CD4-positive, alpha-beta T cell (primary cell): ENCODE results near the gene MIA2. TPM values are rescaled to one million over a fixed set of nuclear protein-coding genes. Genes with fewer than 3 reads are reported as not detected.
"Not testable (repeated sequence)": the region's sequence is repeated elsewhere in the genome, so short reads cannot be mapped to it uniquely, and the experiment has no call there.

Experiments used
- ATAC-seq: fragments of 200-7000 bp; cut with Tn5 transposase; one replicate; pipeline ENCODE4 v1.10.0; 2022; ENCODE audit warnings: mild to moderate bottlenecking; ENCODE audit not compliant: poor library complexity
- CTCF ChIA-PET: fragments of 350-600 bp; sonication (Branson Sonifier 250); formaldehyde crosslinking; loops from one replicate; lab custom pipeline; 2021; ENCODE audit warnings: antibody characterized with exemption, inconsistent platforms; lab: Charles Lee
- POLR2A ChIA-PET: fragments of 350-600 bp; sonication (Branson Sonifier 250); formaldehyde crosslinking; loops from one replicate; lab custom pipeline; 2021; ENCODE audit warnings: antibody characterized with exemption, inconsistent platforms; lab: Charles Lee
- DNase-seq, 14 experiments: peaks; one replicate each; pipeline ENCODE4 v3.0.0-alpha.2; 2013 to 2020; ENCODE audit warnings: mixed read lengths in 2 of 14
- H3K27ac ChIP-seq, 2 donors: one replicate each; pipeline versions ENCODE4 v1.5.1 to v1.7.0; 2013; ENCODE audit warnings: low read length in 2 of 2, low read depth in 1 of 2, mild to moderate bottlenecking in 1 of 2
- H3K27me3 ChIP-seq, 2 experiments: 1 replicate in 1 of 2; 2 replicates in 1 of 2; pipeline versions ENCODE4 v1.6.1 to v1.7.0; 2013; ENCODE audit warnings: low read length in 2 of 2, control low read depth in 1 of 2, mild to moderate bottlenecking in 1 of 2, moderate library complexity in 1 of 2; ENCODE audit not compliant: insufficient read depth in 2 of 2, control insufficient read depth in 1 of 2
- H3K36me3 ChIP-seq: one replicate; pipeline ENCODE4 v1.6.1; 2013; ENCODE audit warnings: low read length, control low read depth; ENCODE audit not compliant: insufficient read depth
- H3K4me1 ChIP-seq: one replicate; pipeline ENCODE4 v1.6.1; 2013; ENCODE audit warnings: low read length, control low read depth; ENCODE audit not compliant: insufficient read depth
- H3K4me3 ChIP-seq: one replicate; pipeline ENCODE4 v1.5.1; 2013; ENCODE audit warnings: mild to moderate bottlenecking, low read length, moderate library complexity
- H3K9me3 ChIP-seq, 2 experiments: 1 replicate in 1 of 2; 2 replicates in 1 of 2; pipeline versions ENCODE4 v1.6.1 to v1.7.0; 2013; ENCODE audit warnings: low read length in 2 of 2, mild to moderate bottlenecking in 2 of 2, control low read depth in 1 of 2, moderate library complexity in 1 of 2; ENCODE audit not compliant: control insufficient read depth in 1 of 2, insufficient read depth in 1 of 2
- H3K27ac Mint-ChIP-seq: one replicate; pipeline ENCODE4 v1.8.0; 2020; ENCODE audit warnings: mixed read lengths
- H3K27me3 Mint-ChIP-seq: one replicate; pipeline ENCODE4 v1.8.0; 2021; ENCODE audit warnings: mixed read lengths
- H3K36me3 Mint-ChIP-seq: one replicate; pipeline ENCODE4 v1.8.0; 2021; ENCODE audit warnings: low read depth, mixed read lengths
- H3K4me1 Mint-ChIP-seq: one replicate; pipeline ENCODE4 v1.8.0; 2021; ENCODE audit warnings: low read depth, mixed read lengths
- H3K4me3 Mint-ChIP-seq: one replicate; pipeline ENCODE4 v1.8.0; 2020; ENCODE audit warnings: mild to moderate bottlenecking, mixed read lengths
- H3K9me3 Mint-ChIP-seq: one replicate; pipeline ENCODE4 v1.8.0; 2020; ENCODE audit warnings: mixed read lengths
- CTCF ChIP-seq: fragments of 200-600 bp; IDR thresholded peaks from one replicate; pipeline ENCODE4 v1.8.0; 2022; ENCODE audit warnings: antibody characterized with exemption, mild to moderate bottlenecking
- intact Hi-C, 2 experiments: fragments of 100-400 bp; cut with DNase I in 1 of 2; cut with micrococcal nuclease in 1 of 2; formaldehyde crosslinking; loops; one replicate each; pipeline versions ENCODE4 v1.15.1 to v1.9.0; 2023 to 2025; cut with DNase I, micrococcal nuclease
- total RNA-seq, 174 experiments: library from RNA in 2 of 174; stranded (reverse) in 2 of 174; gene quantifications; one replicate each; pipeline ENCODE4 v1.2.3 and lab custom pipeline; 2021 to 2026

The MIA2 gene
- total RNA-seq, 2 experiments from 2014 or later = 21.1 to 24.1 TPM

DNA sequence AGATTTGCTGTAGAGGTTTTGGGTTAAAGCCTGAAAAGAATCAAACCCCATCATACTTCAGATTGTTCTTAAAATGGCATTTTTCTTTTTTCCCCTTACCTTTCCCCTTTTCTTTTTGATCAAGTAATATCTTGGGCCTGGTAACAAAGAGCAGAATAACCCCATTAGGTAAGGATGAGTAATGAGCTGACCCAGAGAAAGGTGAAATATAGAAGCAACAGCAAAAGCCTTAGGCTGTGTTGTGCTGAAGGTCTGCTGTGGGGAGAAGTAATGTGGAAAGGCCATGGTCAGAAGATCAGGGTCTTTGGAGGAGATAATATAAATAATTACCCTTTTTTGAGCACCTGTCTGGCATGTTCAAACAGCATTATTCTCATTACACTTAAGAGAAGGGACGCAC is 42.3 kb downstream of the MIA2 start:
- POLR2A ChIA-PET = interaction anchor here (1.2 kb wide), 1 partner anchor 9 kb away, joined by 7 read pairs; no protein-coding TSS in a partner anchor
- Histone ChIP-seq H3K9me3 (no peaks in the 10 kb centered on the region), H3K4me1 (peaks cover 23% of the 10 kb centered on the region), H3K36me3 (peaks cover 29% of the 10 kb centered on the region), H3K4me3 (no peak overlapping the region), H3K27me3 (no peaks in the 10 kb centered on the region), H3K27ac (no peak overlapping the region)
- intact Hi-C loops = no loop called here
- no peak for TF ChIP-seq CTCF
- Mint-ChIP-seq H3K27me3 (no peaks in the 10 kb centered on the region), H3K27ac (peak overlapping the region; percentile 76), H3K4me3 (no peak overlapping the region), H3K4me1 (peaks cover 64% of the 10 kb centered on the region), H3K9me3 (peaks cover 2% of the 10 kb centered on the region), H3K36me3 (peaks cover 36% of the 10 kb centered on the region)
- no peak for ATAC-seq
- CTCF ChIA-PET = interaction anchor here (1.3 kb wide), 1 partner anchor 162 kb away, joined by 3 read pairs; the partner anchor contains the start of gene GEMIN2
- DNase-seq = no peak

DNA sequence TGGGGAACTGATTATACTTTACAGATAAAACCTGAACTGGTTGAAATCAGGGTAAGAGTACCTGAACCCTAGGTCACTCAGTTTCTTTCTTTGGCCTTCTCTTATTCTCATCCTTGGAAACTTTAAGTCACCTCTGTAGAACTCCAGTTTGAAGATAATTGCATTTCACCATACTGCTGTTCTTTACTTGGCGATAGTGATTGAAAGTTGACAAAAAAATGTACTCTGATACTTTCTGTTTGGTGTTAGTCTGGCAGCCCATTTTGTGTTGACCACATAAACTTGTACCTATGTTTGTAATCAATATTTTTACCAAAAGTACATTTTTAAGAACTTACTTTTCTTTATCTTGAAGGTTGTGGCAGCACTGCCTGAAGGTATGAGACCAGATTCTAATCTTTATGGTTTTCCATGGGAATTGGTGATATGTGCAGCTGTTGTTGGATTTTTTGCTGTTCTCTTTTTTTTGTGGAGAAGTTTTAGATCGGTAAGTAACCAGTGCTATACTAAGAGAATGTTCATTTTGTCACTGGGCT is 42.9 kb downstream of the MIA2 start:
- peaks cover 43% of the 10 kb centered on the region for H3K36me3 Mint-ChIP-seq

GRCh38 chr14:39279515-39279914 is 45.8 kb downstream of the MIA2 start:
- H3K9me3 ChIP-seq = no peaks in the 10 kb centered on the region
- H3K4me1 ChIP-seq = peaks cover 10% of the 10 kb centered on the region
- ChIA-PET CTCF (no interaction called here), POLR2A (no interaction called here)
- intact Hi-C loops = no loop called here
- Mint-ChIP-seq H3K27ac (peak overlapping the region; percentile 56), H3K4me1 (peaks cover 49% of the 10 kb centered on the region), H3K36me3 (peaks cover 71% of the 10 kb centered on the region), H3K9me3 (no peaks in the 10 kb centered on the region), H3K4me3 (no peak overlapping the region), H3K27me3 (no peaks in the 10 kb centered on the region)
- TF ChIP-seq CTCF = no peak
- no peak overlapping the region for H3K4me3 ChIP-seq
- no peaks in the 10 kb centered on the region for H3K27me3 ChIP-seq
- ATAC-seq (no peak), DNase-seq (no peak)
- no peak overlapping the region for H3K27ac ChIP-seq
- H3K36me3 ChIP-seq = peaks cover 44% of the 10 kb centered on the region

More for the DNA sequence above, 42.9 kb downstream of the MIA2 start:
- POLR2A ChIA-PET = interaction anchor here (1.2 kb wide), 1 partner anchor 10 kb away, joined by 7 read pairs; no protein-coding TSS in a partner anchor
- H3K4me3 ChIP-seq = no peak overlapping the region
- no peaks in the 10 kb centered on the region for H3K9me3 ChIP-seq
- CTCF ChIA-PET = interaction anchor here (1.3 kb wide), 1 partner anchor 162 kb away, joined by 3 read pairs; the partner anchor contains the start of gene GEMIN2
- intact Hi-C loops = no loop called here
- peaks cover 23% of the 10 kb centered on the region for H3K4me1 ChIP-seq
- H3K9me3 Mint-ChIP-seq = peaks cover 2% of the 10 kb centered on the region
- DNase-seq = no peak
- peaks cover 31% of the 10 kb centered on the region for H3K36me3 ChIP-seq
- no peak for TF ChIP-seq CTCF
- peaks cover 62% of the 10 kb centered on the region for H3K4me1 Mint-ChIP-seq
- H3K27me3 Mint-ChIP-seq = no peaks in the 10 kb centered on the region
- H3K27ac ChIP-seq = no peak overlapping the region
- no peak for ATAC-seq
- H3K4me3 Mint-ChIP-seq = no peak overlapping the region
- peak overlapping the region; percentile 76 for H3K27ac Mint-ChIP-seq
- no peaks in the 10 kb centered on the region for H3K27me3 ChIP-seq

DNA sequence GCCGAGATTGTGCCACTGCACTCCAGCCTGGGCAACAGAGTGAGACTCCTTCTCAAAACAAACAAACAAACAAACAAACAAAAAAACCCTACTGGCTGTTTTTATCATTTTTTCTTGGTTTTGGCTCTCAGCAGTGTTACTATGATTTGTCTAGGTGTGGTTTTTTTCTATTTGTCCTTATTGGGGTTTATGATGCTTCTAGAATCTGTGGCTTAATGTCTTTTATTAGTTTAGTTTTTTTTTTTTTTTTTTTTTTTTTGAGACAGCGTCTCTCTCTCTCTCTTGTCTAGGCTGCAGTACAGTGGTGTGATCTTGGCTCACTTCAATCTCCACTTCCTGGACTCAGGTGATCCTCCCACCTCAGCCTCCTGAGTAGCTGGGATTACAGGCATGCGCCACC is 47.0 kb downstream of the MIA2 start:
- peaks cover 43% of the 10 kb centered on the region for H3K4me1 Mint-ChIP-seq
- H3K27me3 ChIP-seq, intact Hi-C loops, H3K9me3 Mint-ChIP-seq, ATAC-seq, H3K27ac Mint-ChIP-seq, H3K4me3 ChIP-seq, H3K27ac ChIP-seq, POLR2A ChIA-PET, H3K27me3 Mint-ChIP-seq, DNase-seq, H3K9me3 ChIP-seq, H3K4me3 Mint-ChIP-seq, H3K4me1 ChIP-seq: not testable (repeated sequence)
- CTCF ChIA-PET = interaction anchor here (0.6 to 0.7 kb wide), 2 partner anchors 15 to 48 kb away, joined by 3 to 4 read pairs; no protein-coding TSS in a partner anchor
- peaks cover 44% of the 10 kb centered on the region for H3K36me3 ChIP-seq
- peaks cover 72% of the 10 kb centered on the region for H3K36me3 Mint-ChIP-seq
